Endodermal cell (in vitro differentiated cells): ENCODE measurements around the gene NAA20. TPM values are rescaled to one million over a fixed set of nuclear protein-coding genes. Genes with fewer than 3 reads are reported as not detected.

Source experiments
- DNase-seq: peaks from one replicate; pipeline ENCODE4 v3.0.0-alpha.2; 2017
- H3K27ac ChIP-seq: 2 replicates; pipeline ENCODE4 v1.5.1; 2013; ENCODE audit warnings: mild to moderate bottlenecking, low read depth, low read length, moderate library complexity
- H3K27me3 ChIP-seq: 2 replicates; pipeline ENCODE4 v1.6.1; 2013; ENCODE audit warnings: mild to moderate bottlenecking, low read length, moderate library complexity; ENCODE audit not compliant: insufficient read depth, control insufficient read depth, poor library complexity, severe bottlenecking
- H3K36me3 ChIP-seq: 2 replicates; pipeline ENCODE4 v1.7.0; 2013; ENCODE audit warnings: mild to moderate bottlenecking, low read length, moderate library complexity; ENCODE audit not compliant: control insufficient read depth, insufficient read depth
- H3K4me1 ChIP-seq: one replicate; pipeline ENCODE4 v1.7.0; 2013; ENCODE audit warnings: low read length; ENCODE audit not compliant: control insufficient read depth, insufficient read depth
- H3K4me3 ChIP-seq: 2 replicates; pipeline ENCODE4 v1.5.1; 2013; ENCODE audit warnings: mild to moderate bottlenecking, low read length, moderate library complexity
- H3K9ac ChIP-seq: 2 replicates; pipeline ENCODE4 v1.6.1; 2013; ENCODE audit warnings: mild to moderate bottlenecking, low read length, moderate library complexity; ENCODE audit not compliant: poor library complexity, severe bottlenecking; ENCODE audit errors: extremely low read depth
- H3K9me3 ChIP-seq: 2 replicates; pipeline ENCODE4 v1.6.1; 2013; ENCODE audit warnings: mild to moderate bottlenecking, low read length, moderate library complexity; ENCODE audit not compliant: control insufficient read depth
- H3K27ac Mint-ChIP-seq: 2 replicates; pipeline ENCODE4 v1.8.0; 2020; ENCODE audit warnings: mixed read lengths
- H3K27me3 Mint-ChIP-seq: 2 replicates; pipeline ENCODE4 v1.8.0; 2021; ENCODE audit warnings: mild to moderate bottlenecking, mixed read lengths; ENCODE audit not compliant: insufficient read depth
- H3K36me3 Mint-ChIP-seq: 2 replicates; pipeline ENCODE4 v1.8.0; 2020; ENCODE audit warnings: low read depth, mixed read lengths
- H3K4me1 Mint-ChIP-seq: 2 replicates; pipeline ENCODE4 v1.8.0; 2020; ENCODE audit warnings: mixed read lengths
- H3K4me3 Mint-ChIP-seq: 2 replicates; pipeline ENCODE4 v1.8.0; 2020; ENCODE audit warnings: mild to moderate bottlenecking, moderate library complexity, mixed read lengths
- H3K9me3 Mint-ChIP-seq: 2 replicates; pipeline ENCODE4 v1.8.0; 2020; ENCODE audit warnings: mild to moderate bottlenecking, mixed read lengths
- WGBS, 2 experiments: methylation state at CpG; one replicate each; pipeline versions ENCODE4 v1.1.5 to v1.1.7; 2013; ENCODE audit warnings: missing lambda C conversion rate in 2 of 2, mixed read lengths in 1 of 2; ENCODE audit not compliant: insufficient coverage in 1 of 2, insufficient read length in 1 of 2; 5-methylcytosine and 5-hydroxymethylcytosine counted together
- total RNA-seq, 2 donors: library from RNA; stranded (reverse); fragmentation: NEBNext Ultra II Directional in 1 of 2; extraction: Animal tissue kit (Norgen Biotek cat#: 25700) in 1 of 2; gene quantifications; 2 replicates in 1 of 2; 3 replicates in 1 of 2; pipeline ENCODE4 v1.2.1, GENCODE V29; 2021
- TF ChIP-seq, protein P1 (sequence below): fragments of 200-600 bp; sonication (generic); conservative IDR thresholded peaks from 2 replicates; pipeline ENCODE4 v1.5.0; 2021; ENCODE audit warnings: antibody characterized with exemption, mild to moderate bottlenecking

Gene NAA20
- total RNA-seq, 2 donors from 2014 or later = 35.1 to 39.4 TPM

DNA sequence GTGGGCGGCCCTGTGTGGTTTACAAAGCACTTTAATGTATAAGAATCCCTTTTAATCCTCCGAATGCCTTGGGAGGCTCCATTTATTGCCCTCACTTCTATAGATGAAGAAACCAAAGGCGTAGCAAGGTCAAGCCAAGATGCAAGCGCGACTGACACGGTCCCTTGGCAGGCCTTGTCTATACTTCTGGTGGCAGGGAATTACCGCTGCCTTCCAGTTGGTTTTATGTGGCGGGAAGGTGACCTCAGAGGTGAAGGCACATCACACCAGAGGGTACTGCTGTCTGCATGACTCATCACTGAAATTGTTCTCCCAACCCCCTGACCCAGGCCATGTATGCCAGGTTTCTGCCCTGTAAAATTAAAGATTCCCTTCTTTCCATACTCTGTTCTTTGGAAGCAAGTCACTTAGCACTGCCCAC lies 36.1 kb upstream of the NAA20 start:
- peaks cover 9% of the 10 kb centered on the region for H3K9me3 ChIP-seq
- 85 to 90% methylated on average over 8 of the region's 8 CpGs for WGBS, 2 experiments

DNA sequence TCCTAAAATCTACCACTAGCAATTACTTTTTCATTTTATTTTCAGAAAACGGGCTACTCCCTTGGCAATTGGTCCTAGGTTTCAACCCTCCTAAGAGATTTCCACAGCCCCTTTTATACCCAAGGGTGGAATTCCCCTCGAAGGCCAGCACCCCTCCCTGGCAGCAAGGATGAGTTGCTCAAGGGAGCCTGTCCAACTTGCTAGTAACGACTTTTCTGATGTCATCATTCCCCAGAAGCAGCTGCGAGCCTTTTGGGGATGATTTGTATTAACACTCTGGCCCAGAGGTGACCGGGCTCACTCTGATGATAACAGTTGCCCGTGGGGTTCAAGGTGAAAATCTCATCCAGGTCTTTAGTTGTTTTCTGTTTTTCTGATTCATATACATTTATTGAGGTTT lies 30.7 kb upstream of the NAA20 start:
- no peak for DNase-seq
- H3K9me3 Mint-ChIP-seq = no peaks in the 10 kb centered on the region
- 82 to 91% methylated on average over 3 to 6 of the region's 6 CpGs for WGBS, 2 experiments
- H3K4me1 Mint-ChIP-seq = peaks cover 3% of the 10 kb centered on the region
- H3K36me3 Mint-ChIP-seq = no peaks in the 10 kb centered on the region
- TF ChIP-seq, protein P1, sequence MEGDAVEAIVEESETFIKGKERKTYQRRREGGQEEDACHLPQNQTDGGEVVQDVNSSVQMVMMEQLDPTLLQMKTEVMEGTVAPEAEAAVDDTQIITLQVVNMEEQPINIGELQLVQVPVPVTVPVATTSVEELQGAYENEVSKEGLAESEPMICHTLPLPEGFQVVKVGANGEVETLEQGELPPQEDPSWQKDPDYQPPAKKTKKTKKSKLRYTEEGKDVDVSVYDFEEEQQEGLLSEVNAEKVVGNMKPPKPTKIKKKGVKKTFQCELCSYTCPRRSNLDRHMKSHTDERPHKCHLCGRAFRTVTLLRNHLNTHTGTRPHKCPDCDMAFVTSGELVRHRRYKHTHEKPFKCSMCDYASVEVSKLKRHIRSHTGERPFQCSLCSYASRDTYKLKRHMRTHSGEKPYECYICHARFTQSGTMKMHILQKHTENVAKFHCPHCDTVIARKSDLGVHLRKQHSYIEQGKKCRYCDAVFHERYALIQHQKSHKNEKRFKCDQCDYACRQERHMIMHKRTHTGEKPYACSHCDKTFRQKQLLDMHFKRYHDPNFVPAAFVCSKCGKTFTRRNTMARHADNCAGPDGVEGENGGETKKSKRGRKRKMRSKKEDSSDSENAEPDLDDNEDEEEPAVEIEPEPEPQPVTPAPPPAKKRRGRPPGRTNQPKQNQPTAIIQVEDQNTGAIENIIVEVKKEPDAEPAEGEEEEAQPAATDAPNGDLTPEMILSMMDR = no peak
- H3K27ac Mint-ChIP-seq = no peak overlapping the region
- Histone ChIP-seq H3K27ac (no peak overlapping the region), H3K4me3 (no peak overlapping the region), H3K36me3 (no peaks in the 10 kb centered on the region), H3K27me3 (no peaks in the 10 kb centered on the region), H3K9me3 (no peaks in the 10 kb centered on the region), H3K4me1 (no peaks in the 10 kb centered on the region), H3K9ac (no peak overlapping the region)
- no peak overlapping the region for H3K4me3 Mint-ChIP-seq
- no peaks in the 10 kb centered on the region for H3K27me3 Mint-ChIP-seq

More for the DNA sequence above, 36.1 kb upstream of the NAA20 start:
- Mint-ChIP-seq H3K27me3 (no peaks in the 10 kb centered on the region), H3K36me3 (peaks cover 11% of the 10 kb centered on the region), H3K27ac (no peak overlapping the region), H3K9me3 (peaks cover 5% of the 10 kb centered on the region), H3K4me3 (no peak overlapping the region), H3K4me1 (peaks cover 22% of the 10 kb centered on the region)
- Histone ChIP-seq H3K4me3 (no peak overlapping the region), H3K27me3 (no peaks in the 10 kb centered on the region), H3K27ac (peak overlapping the region; percentile 13), H3K36me3 (no peaks in the 10 kb centered on the region), H3K9ac (no peak overlapping the region), H3K4me1 (peaks cover 6% of the 10 kb centered on the region)
- no peak for DNase-seq
- TF ChIP-seq, protein P1 = no peak

DNA sequence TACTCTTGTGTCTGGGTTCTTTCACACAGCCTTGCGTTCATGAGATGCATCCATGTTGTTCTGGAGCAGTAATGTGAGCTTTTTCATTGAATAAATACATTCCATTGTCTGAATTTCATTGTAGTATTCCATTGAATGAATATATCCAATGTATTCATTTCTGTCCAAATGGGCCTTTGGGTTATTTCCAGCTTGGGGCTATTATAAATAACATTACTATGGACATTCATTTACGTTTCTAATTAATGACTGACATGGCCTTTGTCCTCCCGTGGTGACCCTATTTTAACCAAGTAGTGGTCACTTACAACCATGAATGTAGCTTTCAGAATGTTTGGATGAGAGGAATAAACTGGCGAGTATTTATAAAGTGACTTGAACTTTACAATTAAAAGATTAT lies 30.1 kb upstream of the NAA20 start:
- H3K4me1 ChIP-seq = no peaks in the 10 kb centered on the region
- TF ChIP-seq, protein P1 = no peak
- H3K27me3 ChIP-seq = no peaks in the 10 kb centered on the region
- H3K4me3 ChIP-seq = no peak overlapping the region
- no peaks in the 10 kb centered on the region for H3K36me3 Mint-ChIP-seq
- no peaks in the 10 kb centered on the region for H3K9me3 ChIP-seq
- H3K27ac ChIP-seq = no peak overlapping the region
- H3K4me3 Mint-ChIP-seq = no peak overlapping the region
- H3K9me3 Mint-ChIP-seq = no peaks in the 10 kb centered on the region
- H3K4me1 Mint-ChIP-seq = peaks cover 5% of the 10 kb centered on the region
- no peaks in the 10 kb centered on the region for H3K27me3 Mint-ChIP-seq
- no peaks in the 10 kb centered on the region for H3K36me3 ChIP-seq
- H3K9ac ChIP-seq = no peak overlapping the region
- DNase-seq = no peak
- no peak overlapping the region for H3K27ac Mint-ChIP-seq
- WGBS, 2 experiments = 91 to 100% methylated on average over 1 to 4 of the region's 4 CpGs
